BLaER1 (cell line): ENCODE results near the gene SLC6A1.
A peak's percentile ranks its signal among the peaks of the same experiment; 100 is the strongest.

Source experiments
- H3K27ac ChIP-seq: shearing (Covaris generic); formaldehyde crosslinking; 2 replicates; pipeline ENCODE4 v1.8.1; 2022
- H3K27me3 ChIP-seq: shearing (Covaris generic); formaldehyde crosslinking; 2 replicates; pipeline ENCODE4 v1.8.1; 2022
- H3K36me3 ChIP-seq: shearing (Covaris generic); formaldehyde crosslinking; 2 replicates; pipeline ENCODE4 v1.8.1; 2022
- H3K4me1 ChIP-seq: shearing (Covaris generic); formaldehyde crosslinking; 2 replicates; pipeline ENCODE4 v1.8.1; 2022
- H3K4me2 ChIP-seq: shearing (Covaris generic); formaldehyde crosslinking; 2 replicates; pipeline ENCODE4 v1.8.1; 2022
- H3K4me3 ChIP-seq: shearing (Covaris generic); formaldehyde crosslinking; 2 replicates; pipeline ENCODE4 v1.8.1; 2022
- H3K9ac ChIP-seq: shearing (Covaris generic); formaldehyde crosslinking; 2 replicates; pipeline ENCODE4 v1.8.1; 2022
- H3K9me3 ChIP-seq: shearing (Covaris generic); formaldehyde crosslinking; 2 replicates; pipeline ENCODE4 v1.8.1; 2022
- H4K20me1 ChIP-seq: shearing (Covaris generic); formaldehyde crosslinking; 2 replicates; pipeline ENCODE4 v1.8.1; 2022
- Cebpa-rat ChIP-seq: shearing (Covaris generic); IDR thresholded peaks from 2 replicates; pipeline ENCODE4 v1.8.1; 2022

Gene SLC6A1

GRCh38 chr3:10968401-10968800, 24.1 kb upstream of the SLC6A1 start:
- no peak for TF ChIP-seq Cebpa-rat
- Histone ChIP-seq H3K27me3 (no peaks in the 10 kb centered on the region), H3K4me2 (peak overlapping the region; percentile 55)

DNA sequence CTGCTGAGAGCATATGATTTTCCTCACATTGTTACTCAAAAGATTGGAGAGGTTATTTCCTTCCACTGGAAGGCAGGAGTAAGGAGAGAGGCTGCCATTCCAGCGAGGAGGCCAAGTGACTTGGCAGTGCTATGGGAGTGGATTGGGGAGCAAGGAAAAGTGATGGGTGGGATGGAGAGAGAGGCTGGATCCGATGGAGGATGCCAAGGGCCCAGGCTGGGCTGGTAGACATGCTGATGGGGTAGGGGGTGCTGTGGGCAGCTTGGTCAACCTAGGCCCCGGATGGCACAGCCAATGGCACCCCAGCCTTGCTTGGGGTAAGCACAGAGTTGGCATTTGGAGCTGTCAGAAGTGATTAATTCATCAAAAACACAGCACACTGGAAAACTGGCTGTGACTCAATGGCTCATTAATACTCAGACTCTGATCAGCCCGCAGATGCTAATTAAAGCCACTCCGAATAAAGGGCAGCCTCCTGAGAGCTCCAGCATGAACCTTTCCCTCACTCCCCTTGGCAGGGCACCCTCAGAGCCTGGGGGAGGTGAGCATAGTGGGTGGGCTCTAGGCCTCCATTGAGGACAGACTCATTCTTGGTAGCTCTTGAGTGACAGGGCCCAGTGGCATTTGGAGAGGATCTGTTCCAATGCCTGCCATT, 22.1 kb upstream of the SLC6A1 start:
- Histone ChIP-seq H3K27ac (no peak overlapping the region), H3K4me2 (no peak overlapping the region), H3K4me1 (peaks cover 32% of the 10 kb centered on the region), H3K36me3 (no peaks in the 10 kb centered on the region), H3K9me3 (no peaks in the 10 kb centered on the region), H3K27me3 (no peaks in the 10 kb centered on the region), H3K4me3 (no peak overlapping the region), H4K20me1 (no peaks in the 10 kb centered on the region), H3K9ac (no peak overlapping the region)
- TF ChIP-seq Cebpa-rat = no peak

More at GRCh38 chr3:10968401-10968800, 24.1 kb upstream of the SLC6A1 start:
- no peak overlapping the region for H3K9ac ChIP-seq
- H3K4me1 ChIP-seq = peaks cover 32% of the 10 kb centered on the region
- 0 out of 2 replicates have a peak overlapping the region, but pooled peaks have one; percentile 14 for H3K27ac ChIP-seq
- H3K4me3 ChIP-seq = no peak overlapping the region
- no peaks in the 10 kb centered on the region for H3K36me3 ChIP-seq
- no peaks in the 10 kb centered on the region; the same call in 1 of the 2 replicates for H4K20me1 ChIP-seq
- H3K9me3 ChIP-seq = no peaks in the 10 kb centered on the region

GRCh38 chr3:10972072-10972782, 20.3 kb upstream of the SLC6A1 start:
- Histone ChIP-seq H3K4me1 (peaks cover 24% of the 10 kb centered on the region), H3K27me3 (no peaks in the 10 kb centered on the region), H3K27ac (no peak overlapping the region), H3K4me3 (no peak overlapping the region), H3K36me3 (no peaks in the 10 kb centered on the region), H3K9me3 (no peaks in the 10 kb centered on the region), H3K9ac (no peak overlapping the region), H4K20me1 (no peaks in the 10 kb centered on the region), H3K4me2 (no peak overlapping the region)
- TF ChIP-seq Cebpa-rat = no peak

GRCh38 chr3:10973046-10973595, 19.4 kb upstream of the SLC6A1 start:
- H3K4me3 ChIP-seq = no peak overlapping the region
- no peak overlapping the region for H3K27ac ChIP-seq
- no peaks in the 10 kb centered on the region for H4K20me1 ChIP-seq
- H3K4me1 ChIP-seq = peaks cover 21% of the 10 kb centered on the region
- H3K9ac ChIP-seq = no peak overlapping the region
- no peaks in the 10 kb centered on the region for H3K9me3 ChIP-seq
- no peak overlapping the region for H3K4me2 ChIP-seq
- TF ChIP-seq Cebpa-rat = no peak
- no peaks in the 10 kb centered on the region for H3K36me3 ChIP-seq
- H3K27me3 ChIP-seq = no peaks in the 10 kb centered on the region

GRCh38 chr3:10974131-10974530, 18.4 kb upstream of the SLC6A1 start:
- Histone ChIP-seq H3K9me3 (no peaks in the 10 kb centered on the region), H3K27me3 (no peaks in the 10 kb centered on the region), H4K20me1 (no peaks in the 10 kb centered on the region), H3K4me3 (no peak overlapping the region), H3K4me2 (no peak overlapping the region), H3K4me1 (peaks cover 13% of the 10 kb centered on the region), H3K36me3 (no peaks in the 10 kb centered on the region), H3K27ac (no peak overlapping the region), H3K9ac (no peak overlapping the region)
- no peak for TF ChIP-seq Cebpa-rat

- H3K36me3 ChIP-seq = no peaks in the 10 kb centered on the region
- no peak overlapping the region for H3K4me2 ChIP-seq
- H4K20me1 ChIP-seq = no peaks in the 10 kb centered on the region
- no peak overlapping the region for H3K27ac ChIP-seq
- no peaks in the 10 kb centered on the region for H3K9me3 ChIP-seq
- H3K4me1 ChIP-seq = peaks cover 9% of the 10 kb centered on the region
- H3K9ac ChIP-seq = no peak overlapping the region
- TF ChIP-seq Cebpa-rat = no peak
- no peak overlapping the region for H3K4me3 ChIP-seq
- H3K27me3 ChIP-seq = no peaks in the 10 kb centered on the region
Measured at GRCh38 chr3:10974746-10975375, 17.7 kb upstream of the SLC6A1 start.

- H3K4me3 ChIP-seq = no peak overlapping the region
- no peaks in the 10 kb centered on the region for H3K27me3 ChIP-seq
- H4K20me1 ChIP-seq = no peaks in the 10 kb centered on the region
- no peak overlapping the region for H3K27ac ChIP-seq
- no peak for TF ChIP-seq Cebpa-rat
- no peak overlapping the region for H3K9ac ChIP-seq
- H3K9me3 ChIP-seq = no peaks in the 10 kb centered on the region
- no peaks in the 10 kb centered on the region for H3K36me3 ChIP-seq
- peaks cover 9% of the 10 kb centered on the region for H3K4me1 ChIP-seq
- no peak overlapping the region for H3K4me2 ChIP-seq
Measured at GRCh38 chr3:10975695-10976234, 16.8 kb upstream of the SLC6A1 start.

GRCh38 chr3:10976770-10977169, 15.8 kb upstream of the SLC6A1 start:
- Histone ChIP-seq H3K27ac (no peak overlapping the region), H4K20me1 (no peaks in the 10 kb centered on the region), H3K4me1 (peaks cover 9% of the 10 kb centered on the region), H3K36me3 (no peaks in the 10 kb centered on the region), H3K9me3 (no peaks in the 10 kb centered on the region), H3K9ac (no peak overlapping the region), H3K4me3 (no peak overlapping the region), H3K4me2 (no peak overlapping the region), H3K27me3 (no peaks in the 10 kb centered on the region)
- no peak for TF ChIP-seq Cebpa-rat

- no peaks in the 10 kb centered on the region for H3K27me3 ChIP-seq
- no peak overlapping the region for H3K27ac ChIP-seq
- H4K20me1 ChIP-seq = no peaks in the 10 kb centered on the region
- peak overlapping the region; percentile 8 for H3K4me2 ChIP-seq
- no peak overlapping the region for H3K4me3 ChIP-seq
- H3K9ac ChIP-seq = no peak overlapping the region
- TF ChIP-seq Cebpa-rat = no peak
- no peaks in the 10 kb centered on the region for H3K36me3 ChIP-seq
- peaks cover 9% of the 10 kb centered on the region for H3K4me1 ChIP-seq
- no peaks in the 10 kb centered on the region for H3K9me3 ChIP-seq
Measured at GRCh38 chr3:10977892-10978510, 14.5 kb upstream of the SLC6A1 start.
